COLO668 (cell line): ENCODE data around the gene LDLRAD3.

Experiments used
- DNase-seq: peaks from one replicate; lab custom pipeline; 2025; ENCODE audit not compliant: unreplicated experiment; lab: John Stamatoyannopoulos, UW

The LDLRAD3 gene

GRCh38 chr11:36094164-36094563 is 150.3 kb downstream of the LDLRAD3 start:
- no peak for DNase-seq

GRCh38 chr11:36095716-36096115 is 151.9 kb downstream of the LDLRAD3 start:
- DNase-seq = no peak

- DNase-seq = no peak
Observed at GRCh38 chr11:36097219-36097650, 153.4 kb downstream of the LDLRAD3 start.

- peak; percentile 32 for DNase-seq
Observed at GRCh38 chr11:36098087-36098486, 154.2 kb downstream of the LDLRAD3 start.

- DNase-seq = no peak
Observed at GRCh38 chr11:36098853-36099375, 155.1 kb downstream of the LDLRAD3 start.

- no peak for DNase-seq
Observed at GRCh38 chr11:36101466-36101865, 157.6 kb downstream of the LDLRAD3 start.

GRCh38 chr11:36102868-36103267 is 159.0 kb downstream of the LDLRAD3 start:
- DNase-seq = no peak

GRCh38 chr11:36103933-36104530 is 160.2 kb downstream of the LDLRAD3 start:
- no peak for DNase-seq

- no peak for DNase-seq
Observed at GRCh38 chr11:36104660-36104992, 160.8 kb downstream of the LDLRAD3 start.

GRCh38 chr11:36105743-36106581 is 162.1 kb downstream of the LDLRAD3 start:
- no peak for DNase-seq

GRCh38 chr11:36107547-36107946 is 163.7 kb downstream of the LDLRAD3 start:
- DNase-seq = no peak

- no peak for DNase-seq
Observed at GRCh38 chr11:36108881-36109589, 165.2 kb downstream of the LDLRAD3 start.

- no peak for DNase-seq
Observed at GRCh38 chr11:36109590-36109849, 165.7 kb downstream of the LDLRAD3 start.

GRCh38 chr11:36109850-36110606 is 166.2 kb downstream of the LDLRAD3 start:
- DNase-seq = no peak

- DNase-seq = no peak
Observed at GRCh38 chr11:36110668-36111410, 167.0 kb downstream of the LDLRAD3 start.

GRCh38 chr11:36114095-36114494 is 170.2 kb downstream of the LDLRAD3 start:
- DNase-seq = no peak

- DNase-seq = no peak
Observed at GRCh38 chr11:36115378-36115801, 171.5 kb downstream of the LDLRAD3 start.

GRCh38 chr11:36116161-36116560 is 172.3 kb downstream of the LDLRAD3 start:
- no peak for DNase-seq

GRCh38 chr11:36118084-36118483 is 174.2 kb downstream of the LDLRAD3 start:
- DNase-seq = no peak

GRCh38 chr11:36119300-36119699 is 175.4 kb downstream of the LDLRAD3 start:
- DNase-seq = no peak

GRCh38 chr11:36121054-36121453 is 177.2 kb downstream of the LDLRAD3 start:
- no peak for DNase-seq
